Heart left ventricle (tissue), 13 donors: ENCODE results near the gene SLK.

Source experiments
- POLR2A ChIP-seq, 2 donors: fragments of 450-650 bp; IDR thresholded peaks; one replicate each; pipeline ENCODE4 v1.6.1; 2017; ENCODE audit warnings: antibody characterized with exemption in 2 of 2, mild to moderate bottlenecking in 2 of 2, moderate library complexity in 2 of 2
- TF ChIP-seq, protein P1 (sequence below), 12 donors: fragments of 200-600 bp; sonication (generic) in 4 of 12; IDR thresholded peaks; one replicate each; pipeline versions ENCODE4 v1.5.0 to v1.8.0; 2018 to 2022; ENCODE audit warnings: antibody characterized with exemption in 12 of 12, mild to moderate bottlenecking in 5 of 12
- donor health status: ischemic (EF 13 %, LVEDD 7.1; RV severe dilation, severe dysfunction).
- donor health status: DM: no; HTN: yes; CAD: no.
- donor health status: DM: no; HTN: no; CAD: no.
- donor health status: ischemic (EF 25% LVEDD 6.9; RV normal size, moderate dysfunction).
- donor health status: ischemic (EF 25% LVEDD 5.7; RV mildly dilated, moderate dysfunction).
- donor health status: ischemic (EF 35%, LVEDD 5.7; RV mildly dilated, moderate dysfunction).
- donor health status: nonischemic (EF 11% LVEDD 7.7; RV severe dilation, severe dysfunction).
- donor health status: DM: yes; HTN: yes; CAD: no.
- donor health status: PGD.
- donor health status: ischemic (EF 29% LVEDD 5.4; RV normal size, mild dysfunction).
- donor health status: nonischemic (EF 23%, LVEDD 6.1; RV moderate dilation, normal function).

- TF ChIP-seq POLR2A (IDR thresholded peaks at IDR 0.05) = no peak
- TF ChIP-seq, protein P1, sequence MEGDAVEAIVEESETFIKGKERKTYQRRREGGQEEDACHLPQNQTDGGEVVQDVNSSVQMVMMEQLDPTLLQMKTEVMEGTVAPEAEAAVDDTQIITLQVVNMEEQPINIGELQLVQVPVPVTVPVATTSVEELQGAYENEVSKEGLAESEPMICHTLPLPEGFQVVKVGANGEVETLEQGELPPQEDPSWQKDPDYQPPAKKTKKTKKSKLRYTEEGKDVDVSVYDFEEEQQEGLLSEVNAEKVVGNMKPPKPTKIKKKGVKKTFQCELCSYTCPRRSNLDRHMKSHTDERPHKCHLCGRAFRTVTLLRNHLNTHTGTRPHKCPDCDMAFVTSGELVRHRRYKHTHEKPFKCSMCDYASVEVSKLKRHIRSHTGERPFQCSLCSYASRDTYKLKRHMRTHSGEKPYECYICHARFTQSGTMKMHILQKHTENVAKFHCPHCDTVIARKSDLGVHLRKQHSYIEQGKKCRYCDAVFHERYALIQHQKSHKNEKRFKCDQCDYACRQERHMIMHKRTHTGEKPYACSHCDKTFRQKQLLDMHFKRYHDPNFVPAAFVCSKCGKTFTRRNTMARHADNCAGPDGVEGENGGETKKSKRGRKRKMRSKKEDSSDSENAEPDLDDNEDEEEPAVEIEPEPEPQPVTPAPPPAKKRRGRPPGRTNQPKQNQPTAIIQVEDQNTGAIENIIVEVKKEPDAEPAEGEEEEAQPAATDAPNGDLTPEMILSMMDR (IDR thresholded peaks at IDR 0.05) = no peak
These were observed 55.1 kb downstream of the SLK start for GRCh38 chr10:104022026-104022425.
